H1 (cell line): ENCODE data around the gene SLC7A8. TPM values are rescaled to one million over a fixed set of nuclear protein-coding genes. Genes with fewer than 3 reads are reported as not detected.

ENCODE experiments used
- CTCF ChIA-PET: fragments of 300-600 bp; sonication (Branson Sonifier 250); formaldehyde crosslinking; loops from one replicate; lab custom pipeline; 2021; ENCODE audit not compliant: partially characterized antibody; lab: Charles Lee
- POLR2A ChIA-PET: fragments of 300-600 bp; sonication (Branson Sonifier 250); formaldehyde crosslinking; loops from one replicate; lab custom pipeline; 2021; ENCODE audit warnings: inconsistent platforms; ENCODE audit not compliant: partially characterized antibody; lab: Charles Lee
- DNase-seq, 2 experiments: peaks; one replicate each; pipeline versions ENCODE4 v3.0.0 to v3.0.0-alpha.2; 2010 to 2022; ENCODE audit warnings: low spot score in 2 of 2, low read depth in 1 of 2, mixed read lengths in 1 of 2
- FAIRE-seq: peaks from 2 replicates; lab custom pipeline; 2011; peaks lifted over from hg19 to GRCh38; lab: Jason Lieb, UNC
- H2AFZ ChIP-seq: 2 replicates; pipeline ENCODE4 v1.8.1; 2012; ENCODE audit warnings: low read length, inconsistent platforms
- H2AK5ac ChIP-seq: 2 replicates; pipeline ENCODE4 v1.6.1; 2013; ENCODE audit warnings: low read depth, low read length
- H2BK120ac ChIP-seq: replicated peaks from 2 replicates; pipeline ENCODE3; 2013; ENCODE audit warnings: low read depth, low read length, inconsistent platforms
- H2BK12ac ChIP-seq: 2 replicates; pipeline ENCODE4 v1.6.1; 2013; ENCODE audit warnings: low read depth, low read length
- H2BK15ac ChIP-seq: 2 replicates; pipeline ENCODE4 v1.6.1; 2013; ENCODE audit warnings: low read length
- H2BK20ac ChIP-seq: 2 replicates; pipeline ENCODE4 v1.6.1; 2013; ENCODE audit warnings: low read length
- H2BK5ac ChIP-seq: 2 replicates; pipeline ENCODE4 v1.6.1; 2013; ENCODE audit warnings: low read depth, low read length
- H3K14ac ChIP-seq: 2 replicates; pipeline ENCODE4 v1.6.1; 2013; ENCODE audit warnings: inconsistent platforms; ENCODE audit not compliant: insufficient read length
- H3K18ac ChIP-seq: 2 replicates; pipeline ENCODE4 v1.6.1; 2013; ENCODE audit warnings: low read length; ENCODE audit errors: extremely low read depth
- H3K23ac ChIP-seq: 2 replicates; pipeline ENCODE4 v1.6.1; 2013; ENCODE audit warnings: inconsistent platforms; ENCODE audit not compliant: insufficient read length
- H3K23me2 ChIP-seq: 2 replicates; pipeline ENCODE4 v1.6.1; 2013; ENCODE audit warnings: low read depth, low read length
- H3K27ac ChIP-seq: 2 replicates; pipeline ENCODE4 v1.6.1; 2011; ENCODE audit warnings: low read depth, low read length, inconsistent platforms
- H3K27me3 ChIP-seq, 4 experiments: replicated peaks in 1 of 4; 1 replicate in 1 of 4; 2 replicates in 3 of 4; pipeline versions ENCODE4 v1.6.1 to v1.8.1; 2011 to 2013; ENCODE audit warnings: low read length in 3 of 4, mild to moderate bottlenecking in 3 of 4, inconsistent platforms in 2 of 4, mixed read lengths in 2 of 4, moderate library complexity in 1 of 4; ENCODE audit not compliant: control insufficient read depth in 3 of 4, insufficient read depth in 3 of 4; ENCODE audit errors: extremely low read depth in 1 of 4
- H3K36me3 ChIP-seq, 4 experiments: 2 replicates each; pipeline versions ENCODE4 v1.6.1 to v1.8.1; 2011 to 2013; ENCODE audit warnings: mild to moderate bottlenecking in 4 of 4, low read length in 3 of 4, moderate library complexity in 2 of 4, control low read depth in 1 of 4, inconsistent platforms in 1 of 4; ENCODE audit not compliant: insufficient read depth in 4 of 4, control insufficient read depth in 2 of 4
- H3K4ac ChIP-seq: replicated peaks from 2 replicates; pipeline ENCODE3; 2013; ENCODE audit warnings: low read length, low read depth, mixed read lengths, inconsistent platforms; ENCODE audit not compliant: insufficient read length
- H3K4me1 ChIP-seq, 4 experiments: replicated peaks in 1 of 4; 1 replicate in 1 of 4; 2 replicates in 3 of 4; pipeline versions ENCODE4 v1.6.1 to v1.8.1; 2011 to 2013; ENCODE audit warnings: low read length in 3 of 4, inconsistent platforms in 2 of 4, mixed read lengths in 1 of 4; ENCODE audit not compliant: insufficient read depth in 4 of 4, control insufficient read depth in 3 of 4
- H3K4me2 ChIP-seq, 2 experiments: 2 replicates each; pipeline versions ENCODE4 v1.6.1 to v1.8.1; 2011 to 2013; ENCODE audit warnings: low read depth in 2 of 2, low read length in 2 of 2, control low read depth in 1 of 2, inconsistent platforms in 1 of 2, mild to moderate bottlenecking in 1 of 2; ENCODE audit not compliant: insufficient read depth in 1 of 2
- H3K4me3 ChIP-seq, 4 experiments: fragments of 200-600, 300-600 bp in 1 of 4; sonication (generic), shearing (Covaris generic), sonication (Bioruptor Twin) in 1 of 4; 2 replicates each; pipeline versions ENCODE4 v1.5.1 to v1.8.1; 2011 to 2016; ENCODE audit warnings: low read length in 4 of 4, low read depth in 3 of 4, control low read depth in 2 of 4, inconsistent platforms in 2 of 4, mild to moderate bottlenecking in 2 of 4, mixed read lengths in 1 of 4, moderate library complexity in 1 of 4; ENCODE audit not compliant: insufficient read depth in 2 of 4; ENCODE audit errors: extremely low read depth in 1 of 4
- H3K56ac ChIP-seq: replicated peaks from 2 replicates; pipeline ENCODE3; 2013; ENCODE audit warnings: low read depth, mild to moderate bottlenecking, mixed read lengths, low read length, inconsistent platforms; ENCODE audit not compliant: insufficient read length
- H3K79me1 ChIP-seq: 2 replicates; pipeline ENCODE4 v1.6.1; 2013; ENCODE audit warnings: low read depth, low read length, control low read depth
- H3K79me2 ChIP-seq, 2 experiments: 2 replicates each; pipeline versions ENCODE4 v1.6.1 to v1.8.1; 2012 to 2013; ENCODE audit warnings: low read length in 2 of 2, mild to moderate bottlenecking in 2 of 2, inconsistent platforms in 1 of 2; ENCODE audit not compliant: insufficient read depth in 2 of 2, control insufficient read depth in 1 of 2
- H3K9ac ChIP-seq, 4 experiments: replicated peaks in 1 of 4; 1 replicate in 1 of 4; 2 replicates in 3 of 4; pipeline versions ENCODE4 v1.6.1 to v1.8.1; 2011 to 2013; ENCODE audit warnings: low read depth in 3 of 4, low read length in 3 of 4, control low read depth in 2 of 4, mild to moderate bottlenecking in 2 of 4, moderate library complexity in 2 of 4, inconsistent platforms in 1 of 4; ENCODE audit errors: extremely low read depth in 1 of 4
- H3K9me3 ChIP-seq, 2 experiments: 2 replicates each; pipeline versions ENCODE4 v1.6.1 to v1.8.1; 2012 to 2013; ENCODE audit warnings: mild to moderate bottlenecking in 2 of 2, moderate library complexity in 2 of 2, control low read depth in 1 of 2, inconsistent platforms in 1 of 2, low read depth in 1 of 2, low read length in 1 of 2, mixed read lengths in 1 of 2; ENCODE audit not compliant: insufficient read depth in 2 of 2
- H4K20me1 ChIP-seq, 2 experiments: replicated peaks in 1 of 2; 2 replicates each; pipeline versions ENCODE3 to v1.8.1; 2011 to 2013; ENCODE audit warnings: inconsistent platforms in 2 of 2, low read length in 2 of 2, mild to moderate bottlenecking in 1 of 2; ENCODE audit not compliant: insufficient read depth in 2 of 2, control insufficient read depth in 1 of 2
- H4K5ac ChIP-seq: 2 replicates; pipeline ENCODE4 v1.6.1; 2013; ENCODE audit warnings: low read length, low read depth, mixed read lengths, inconsistent platforms; ENCODE audit not compliant: insufficient read length
- H4K8ac ChIP-seq: 2 replicates; pipeline ENCODE4 v1.8.0; 2013; ENCODE audit warnings: mild to moderate bottlenecking, moderate library complexity, low read length, inconsistent platforms; ENCODE audit not compliant: insufficient read depth; ENCODE audit errors: extremely low read depth
- H4K91ac ChIP-seq: replicated peaks from 2 replicates; pipeline ENCODE3; 2013; ENCODE audit warnings: low read length, mixed read lengths, inconsistent platforms; ENCODE audit not compliant: insufficient read length
- ASH2L ChIP-seq: fragments of 200-600, 300-600 bp; sonication (generic); IDR thresholded peaks from one replicate; pipeline ENCODE4 v1.7.1; 2017; ENCODE audit warnings: low read length
- NANOG ChIP-seq: IDR thresholded peaks from 2 replicates; pipeline ENCODE4 v1.6.1; 2011; ENCODE audit warnings: low read length, low read depth, mild to moderate bottlenecking, inconsistent platforms; ENCODE audit not compliant: insufficient read depth, poor library complexity, severe bottlenecking
- RAD21 ChIP-seq, 2 experiments: IDR thresholded peaks in 1 of 2; conservative IDR thresholded peaks in 1 of 2; 2 replicates each; pipeline ENCODE4 v1.6.1; 2011; ENCODE audit warnings: low read depth in 2 of 2, low read length in 2 of 2, improper control_type of control experiment in 1 of 2, inconsistent platforms in 1 of 2, mild to moderate bottlenecking in 1 of 2, moderate library complexity in 1 of 2
- RXRA ChIP-seq: IDR thresholded peaks from 2 replicates; pipeline ENCODE4 v1.6.1; 2011; ENCODE audit warnings: low read depth, mild to moderate bottlenecking, low read length, moderate library complexity; ENCODE audit not compliant: insufficient read depth
- SIX5 ChIP-seq: IDR thresholded peaks from 2 replicates; pipeline ENCODE4 v1.6.1; 2011; ENCODE audit warnings: mild to moderate bottlenecking, low read depth, low read length
- SRF ChIP-seq: IDR thresholded peaks from 2 replicates; pipeline ENCODE4 v1.6.1; 2011; ENCODE audit warnings: mild to moderate bottlenecking, low read depth, low read length, moderate library complexity
- WGBS, 2 experiments: shearing (Covaris generic) in 1 of 2; methylation state at CpG; one replicate each; pipeline versions ENCODE4 v1.1.6 to v1.1.7; 2013 to 2015; ENCODE audit warnings: low lambda C conversion rate in 2 of 2, mixed read lengths in 2 of 2, inconsistent platforms in 1 of 2, low coverage in 1 of 2, missing lambda C conversion rate in 1 of 2; ENCODE audit not compliant: insufficient replicate concordance in 2 of 2, insufficient coverage in 1 of 2, insufficient read length in 1 of 2; ENCODE audit errors: extremely low coverage in 1 of 2, missing lambda C conversion rate in 1 of 2; 5-methylcytosine and 5-hydroxymethylcytosine counted together
- polyA plus RNA-seq, 7 experiments: library from polyadenylated mRNA; depleted of rRNA in 3 of 7; stranded (reverse) in 5 of 7; unstranded in 2 of 7; fragments of >200 nt in 5 of 7; fragments of 200-250 nt in 2 of 7; gene quantifications; 1 replicate in 5 of 7; 2 replicates in 1 of 7; 4 replicates in 1 of 7; pipeline versions ENCODE4 v1.2.1 to v1.2.3, GENCODE V29; 2011 to 2013; ENCODE audit warnings: missing spikeins in 2 of 7, mixed read lengths in 2 of 7
- total RNA-seq: library from RNA; stranded (reverse); fragmentation: NEBNext Ultra II Directional; extraction: Animal tissue kit (Norgen Biotek cat#: 25700); gene quantifications from 2 replicates; pipeline ENCODE4 v1.2.1, GENCODE V29; 2021
- TF ChIP-seq, protein P1 (sequence below): IDR thresholded peaks from 2 replicates; pipeline ENCODE4 v1.6.1; 2012; ENCODE audit warnings: inconsistent platforms

The SLC7A8 gene
- total and polyA plus RNA-seq, 2 of the 8 experiments (the other 6 are each of a cell fraction or from before 2014, with no cell fraction given) = 182 to 204 TPM

DNA sequence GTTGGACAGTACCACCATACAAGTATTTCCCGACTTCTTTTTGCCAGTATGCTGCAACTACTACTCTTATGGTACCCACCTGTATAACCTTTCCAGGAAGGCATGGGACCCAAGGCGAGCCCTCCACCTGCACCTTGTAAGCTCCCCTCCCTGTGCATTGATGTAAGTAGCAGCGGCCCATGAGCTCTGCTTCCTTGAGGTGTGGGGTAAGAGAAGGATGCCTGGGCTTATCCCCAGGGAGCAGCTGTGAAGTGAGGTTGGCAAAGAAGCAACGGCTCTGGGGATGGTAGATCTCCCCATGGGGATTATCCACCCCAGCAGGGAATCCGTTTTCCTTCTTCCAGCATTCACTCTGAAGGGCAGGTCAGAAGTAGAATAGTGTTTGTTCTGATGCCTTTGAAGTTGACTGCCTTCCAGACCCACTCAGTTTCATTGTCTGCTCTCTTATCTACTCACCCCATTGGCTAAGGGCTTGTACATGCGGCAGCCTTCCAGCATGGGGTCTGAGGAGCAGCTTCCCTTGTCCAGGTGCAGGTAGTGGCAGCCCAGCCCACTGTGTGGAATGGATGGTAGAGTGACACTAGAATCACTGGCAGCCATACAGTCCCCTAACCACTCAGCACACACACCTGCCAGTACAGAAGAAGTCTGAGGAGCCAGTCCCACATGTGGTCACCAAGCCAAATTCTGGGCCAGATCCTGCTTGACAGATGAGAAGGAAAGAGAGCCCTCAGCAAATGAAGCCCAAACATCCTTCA lies 82.1 kb downstream of the SLC7A8 start:
- H3K4me3 ChIP-seq = no peak overlapping the region
- H3K23me2 ChIP-seq = no peaks in the 10 kb centered on the region
- H3K27me3 ChIP-seq = no peaks in the 10 kb centered on the region; a peak in 2 of 7 replicates
- no peak overlapping the region for H2BK5ac ChIP-seq
- H3K4me2 ChIP-seq = no peak overlapping the region
- DNase-seq (no peak), FAIRE-seq (no peak)
- H3K27ac ChIP-seq = no peak overlapping the region
- no peak overlapping the region for H3K56ac ChIP-seq
- H3K36me3 ChIP-seq = peaks cover 8 to 17% (median 10%) of the 10 kb centered on the region in 4 experiments; a peak in 7 of 8 replicates
- 85% methylated on average over 6 of the region's 6 CpGs; no CpG with 5 or more reads in 1 of the 2 experiments for WGBS, 2 experiments
- no peak overlapping the region for H2BK12ac ChIP-seq
- peaks cover 3 to 23% of the 10 kb centered on the region in 2 experiments; a peak in 3 of 4 replicates for H3K79me2 ChIP-seq
- H3K9me3 ChIP-seq = no peaks in the 10 kb centered on the region
- POLR2A ChIA-PET = interaction anchor here (0.7 to 1.6 kb wide), 6 partner anchors 9 to 45 kb away, joined by 3 to 5 read pairs (median 4); no protein-coding TSS in a partner anchor
- no peak overlapping the region for H4K91ac ChIP-seq
- no peak overlapping the region for H3K23ac ChIP-seq
- TF ChIP-seq ASH2L (no peak), SRF (no peak), RXRA (no peak), SIX5 (no peak), NANOG (no peak), RAD21 (IDR thresholded peaks at IDR 0.05 in 1 of 2, conservative IDR thresholded peaks at IDR 0.05 in 1 of 2; ENCODE audit: low read depth in 2 of 2, low read length in 2 of 2) (no peak)
- TF ChIP-seq, protein P1, sequence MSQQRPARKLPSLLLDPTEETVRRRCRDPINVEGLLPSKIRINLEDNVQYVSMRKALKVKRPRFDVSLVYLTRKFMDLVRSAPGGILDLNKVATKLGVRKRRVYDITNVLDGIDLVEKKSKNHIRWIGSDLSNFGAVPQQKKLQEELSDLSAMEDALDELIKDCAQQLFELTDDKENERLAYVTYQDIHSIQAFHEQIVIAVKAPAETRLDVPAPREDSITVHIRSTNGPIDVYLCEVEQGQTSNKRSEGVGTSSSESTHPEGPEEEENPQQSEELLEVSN = no peak
- H2BK15ac ChIP-seq = no peak overlapping the region
- no peak overlapping the region for H4K8ac ChIP-seq
- H3K18ac ChIP-seq = no peak overlapping the region
- H3K79me1 ChIP-seq = peaks cover 8% of the 10 kb centered on the region
- no peak overlapping the region for H3K14ac ChIP-seq
- H4K20me1 ChIP-seq = peaks cover 0 to 5% of the 10 kb centered on the region in 2 experiments
- no peak overlapping the region for H3K9ac ChIP-seq
- no peak overlapping the region for H4K5ac ChIP-seq
- no peak overlapping the region for H2AFZ ChIP-seq
- peaks cover 4 to 13% (median 5%) of the 10 kb centered on the region in 4 experiments; a peak in 6 of 7 replicates for H3K4me1 ChIP-seq
- H3K4ac ChIP-seq = no peak overlapping the region
- H2AK5ac ChIP-seq = no peak overlapping the region
- H2BK20ac ChIP-seq = no peak overlapping the region
- CTCF ChIA-PET = interaction anchor here (1.0 to 4.4 kb wide), 9 partner anchors 11 to 275 kb away, joined by 3 to 33 read pairs (median 4); partner anchors contain the start of gene CMTM5
- no peak overlapping the region for H2BK120ac ChIP-seq
